ENCODE results near the gene MRM2.

MRM2 gene

GRCh38 chr7:2209146-2209960 is 32.7 kb downstream of the MRM2 start:
- H3K9ac ChIP-seq (ENCODE audit: low read length) = no peak overlapping the region
- H4K91ac ChIP-seq (ENCODE audit: low read depth, low read length) = no peak overlapping the region
- peaks cover 50 to 52% of the 10 kb centered on the region in 2 experiments for H3K36me3 ChIP-seq (ENCODE audit: control insufficient read depth in 1 of 2, insufficient read depth in 2 of 2, low read length in 2 of 2)
- no peak overlapping the region for H2AFZ ChIP-seq (ENCODE audit: insufficient read depth, low read length, poor library complexity)
- no peak overlapping the region for H3K4me2 ChIP-seq (ENCODE audit: low read length)
- H2BK120ac ChIP-seq (ENCODE audit: insufficient read depth, low read length, poor library complexity) = no peak overlapping the region
- H3K18ac ChIP-seq (ENCODE audit: low read length) = no peak overlapping the region
- H3K4me1 ChIP-seq (ENCODE audit: control insufficient read depth in 1 of 2, insufficient read depth in 2 of 2, low read length in 2 of 2) = peaks cover 2 to 10% of the 10 kb centered on the region in 2 experiments
- no peaks in the 10 kb centered on the region for H3K9me3 ChIP-seq (ENCODE audit: insufficient read depth, low read depth, low read length)
- no peak overlapping the region for H3K23ac ChIP-seq (ENCODE audit: low read length)
- H3K27me3 ChIP-seq (ENCODE audit: insufficient read depth, low read length) = no peaks in the 10 kb centered on the region
- H3K79me1 ChIP-seq (ENCODE audit: low read length) = no peaks in the 10 kb centered on the region
- H3K4me3 ChIP-seq (ENCODE audit: low read depth, low read length) = no peak overlapping the region
- H4K12ac ChIP-seq (ENCODE audit: low read depth, low read length) = no peak overlapping the region
- no peak overlapping the region for H3K14ac ChIP-seq (ENCODE audit: low read length)
- no CpG with 5 or more reads among the region's 21 CpGs for WGBS (ENCODE audit: extremely low coverage, insufficient coverage, insufficient read length)
- H4K8ac ChIP-seq (ENCODE audit: low read depth, low read length) = no peak overlapping the region
- no peak overlapping the region for H2BK5ac ChIP-seq (ENCODE audit: low read depth, low read length, poor library complexity)
- H3K4ac ChIP-seq (ENCODE audit: low read depth, low read length) = no peak overlapping the region
- no peak overlapping the region for H2AK5ac ChIP-seq (ENCODE audit: low read length)
- H3K79me2 ChIP-seq (ENCODE audit: control insufficient read depth, insufficient read depth, low read length, poor library complexity) = no peaks in the 10 kb centered on the region
- peak in 1 of 2 donors; percentile 45 for DNase-seq
- no peak overlapping the region for H2BK12ac ChIP-seq (ENCODE audit: low read length)
- H3K27ac ChIP-seq (ENCODE audit: low read depth, low read length) = no peak overlapping the region

GRCh38 chr7:2208712-2209111 is 33.3 kb downstream of the MRM2 start:
- Histone ChIP-seq H3K9ac (ENCODE audit: low read length) (no peak overlapping the region), H2BK5ac (ENCODE audit: low read depth, low read length, poor library complexity) (no peak overlapping the region), H2BK12ac (ENCODE audit: low read length) (no peak overlapping the region), H3K9me3 (ENCODE audit: insufficient read depth, low read depth, low read length) (no peaks in the 10 kb centered on the region), H3K27me3 (ENCODE audit: insufficient read depth, low read length) (no peaks in the 10 kb centered on the region), H3K4ac (ENCODE audit: low read depth, low read length) (no peak overlapping the region), H3K79me2 (ENCODE audit: control insufficient read depth, insufficient read depth, low read length, poor library complexity) (no peaks in the 10 kb centered on the region), H2AFZ (ENCODE audit: insufficient read depth, low read length, poor library complexity) (no peak overlapping the region), H3K4me2 (ENCODE audit: low read length) (no peak overlapping the region), H3K23ac (ENCODE audit: low read length) (no peak overlapping the region), H2BK120ac (ENCODE audit: insufficient read depth, low read length, poor library complexity) (no peak overlapping the region), H3K27ac (ENCODE audit: low read depth, low read length) (no peak overlapping the region), H3K4me3 (ENCODE audit: low read depth, low read length) (no peak overlapping the region), H4K91ac (ENCODE audit: low read depth, low read length) (no peak overlapping the region), H3K79me1 (ENCODE audit: low read length) (no peaks in the 10 kb centered on the region), H3K18ac (ENCODE audit: low read length) (no peak overlapping the region), H3K14ac (ENCODE audit: low read length) (no peak overlapping the region), H2AK5ac (ENCODE audit: low read length) (no peak overlapping the region), H4K8ac (ENCODE audit: low read depth, low read length) (no peak overlapping the region), H3K4me1 (ENCODE audit: control insufficient read depth in 1 of 2, insufficient read depth in 2 of 2, low read length in 2 of 2) (peaks cover 7 to 16% of the 10 kb centered on the region in 2 experiments), H3K36me3 (ENCODE audit: control insufficient read depth in 1 of 2, insufficient read depth in 2 of 2, low read length in 2 of 2) (peaks cover 44 to 46% of the 10 kb centered on the region in 2 experiments), H4K12ac (ENCODE audit: low read depth, low read length) (no peak overlapping the region)
- no peak for DNase-seq
- no CpG with 5 or more reads among the region's 16 CpGs for WGBS (ENCODE audit: extremely low coverage, insufficient coverage, insufficient read length)

GRCh38 chr7:2205036-2205780 is 36.8 kb downstream of the MRM2 start:
- Histone ChIP-seq H3K27ac (ENCODE audit: low read depth, low read length) (no peak overlapping the region), H2BK12ac (ENCODE audit: low read length) (no peak overlapping the region), H3K9me3 (ENCODE audit: insufficient read depth, low read depth, low read length) (no peaks in the 10 kb centered on the region), H3K79me1 (ENCODE audit: low read length) (no peaks in the 10 kb centered on the region), H3K18ac (ENCODE audit: low read length) (no peak overlapping the region), H3K36me3 (ENCODE audit: control insufficient read depth in 1 of 2, insufficient read depth in 2 of 2, low read length in 2 of 2) (peaks cover 25 to 27% of the 10 kb centered on the region in 2 experiments), H3K4me2 (ENCODE audit: low read length) (no peak overlapping the region), H4K12ac (ENCODE audit: low read depth, low read length) (no peak overlapping the region), H4K8ac (ENCODE audit: low read depth, low read length) (no peak overlapping the region), H3K27me3 (ENCODE audit: insufficient read depth, low read length) (no peaks in the 10 kb centered on the region), H3K4ac (ENCODE audit: low read depth, low read length) (no peak overlapping the region), H3K4me3 (ENCODE audit: low read depth, low read length) (no peak overlapping the region), H3K4me1 (ENCODE audit: control insufficient read depth in 1 of 2, insufficient read depth in 2 of 2, low read length in 2 of 2) (peaks cover 14 to 27% of the 10 kb centered on the region in 2 experiments), H3K79me2 (ENCODE audit: control insufficient read depth, insufficient read depth, low read length, poor library complexity) (no peaks in the 10 kb centered on the region), H2BK5ac (ENCODE audit: low read depth, low read length, poor library complexity) (no peak overlapping the region), H2BK120ac (ENCODE audit: insufficient read depth, low read length, poor library complexity) (no peak overlapping the region), H3K14ac (ENCODE audit: low read length) (no peak overlapping the region), H2AFZ (ENCODE audit: insufficient read depth, low read length, poor library complexity) (no peak overlapping the region), H3K23ac (ENCODE audit: low read length) (no peak overlapping the region), H3K9ac (ENCODE audit: low read length) (no peak overlapping the region), H2AK5ac (ENCODE audit: low read length) (no peak overlapping the region), H4K91ac (ENCODE audit: low read depth, low read length) (no peak overlapping the region)
- no peak for DNase-seq
- WGBS (ENCODE audit: extremely low coverage, insufficient coverage, insufficient read length) = no CpG with 5 or more reads among the region's 16 CpGs

- Histone ChIP-seq H3K79me1 (ENCODE audit: low read length) (no peaks in the 10 kb centered on the region), H3K4me2 (ENCODE audit: low read length) (peak overlapping the region; percentile 22), H2AK5ac (ENCODE audit: low read length) (no peak overlapping the region), H2BK5ac (ENCODE audit: low read depth, low read length, poor library complexity) (no peak overlapping the region), H3K27me3 (ENCODE audit: insufficient read depth, low read length) (no peaks in the 10 kb centered on the region), H2BK12ac (ENCODE audit: low read length) (no peak overlapping the region), H3K79me2 (ENCODE audit: control insufficient read depth, insufficient read depth, low read length, poor library complexity) (no peaks in the 10 kb centered on the region), H3K18ac (ENCODE audit: low read length) (no peak overlapping the region), H3K23ac (ENCODE audit: low read length) (no peak overlapping the region), H3K27ac (ENCODE audit: low read depth, low read length) (no peak overlapping the region), H3K4me1 (ENCODE audit: control insufficient read depth in 1 of 2, insufficient read depth in 2 of 2, low read length in 2 of 2) (peaks cover 14 to 27% of the 10 kb centered on the region in 2 experiments), H4K8ac (ENCODE audit: low read depth, low read length) (no peak overlapping the region), H3K9ac (ENCODE audit: low read length) (no peak overlapping the region), H3K9me3 (ENCODE audit: insufficient read depth, low read depth, low read length) (peaks cover 4% of the 10 kb centered on the region), H3K36me3 (ENCODE audit: control insufficient read depth in 1 of 2, insufficient read depth in 2 of 2, low read length in 2 of 2) (peaks cover 33 to 34% of the 10 kb centered on the region in 2 experiments), H2BK120ac (ENCODE audit: insufficient read depth, low read length, poor library complexity) (no peak overlapping the region), H3K4ac (ENCODE audit: low read depth, low read length) (no peak overlapping the region), H4K12ac (ENCODE audit: low read depth, low read length) (no peak overlapping the region), H3K14ac (ENCODE audit: low read length) (no peak overlapping the region), H2AFZ (ENCODE audit: insufficient read depth, low read length, poor library complexity) (no peak overlapping the region), H4K91ac (ENCODE audit: low read depth, low read length) (no peak overlapping the region), H3K4me3 (ENCODE audit: low read depth, low read length) (no peak overlapping the region)
- WGBS (ENCODE audit: extremely low coverage, insufficient coverage, insufficient read length) = no CpG with 5 or more reads among the region's 11 CpGs
- DNase-seq = no peak
Observed at GRCh38 chr7:2204446-2204845, 37.6 kb downstream of the MRM2 start.
